B cell (primary cell): ENCODE results near the gene ENTREP3. TPM values are rescaled to one million over a fixed set of nuclear protein-coding genes. Genes with fewer than 3 reads are reported as not detected.

Experiments used
- ATAC-seq: fragments of 200-7000 bp; cut with Tn5 transposase; one replicate; pipeline ENCODE4 v1.10.0; 2021; ENCODE audit warnings: low read depth, mild to moderate bottlenecking, moderate number of reproducible peaks, moderate library complexity
- CTCF ChIA-PET: fragments of 350-600 bp; sonication (Branson Sonifier 250); formaldehyde crosslinking; loops from one replicate; lab custom pipeline; 2021; ENCODE audit warnings: antibody characterized with exemption, inconsistent platforms; lab: Charles Lee
- POLR2A ChIA-PET: fragments of 350-600 bp; sonication (Branson Sonifier 250); formaldehyde crosslinking; loops from one replicate; lab custom pipeline; 2021; ENCODE audit warnings: antibody characterized with exemption; lab: Charles Lee
- DNase-seq: peaks from one replicate; pipeline ENCODE4 v3.0.0; 2013
- H2AFZ ChIP-seq: 2 replicates; pipeline ENCODE4 v1.6.1; 2012; ENCODE audit warnings: mild to moderate bottlenecking, low read depth, low read length; ENCODE audit not compliant: insufficient read depth, poor library complexity, severe bottlenecking
- H3K27ac ChIP-seq, 2 donors: 1 replicate in 1 of 2; 2 replicates in 1 of 2; pipeline ENCODE4 v1.5.1; 2012 to 2013; ENCODE audit warnings: low read length in 2 of 2, mild to moderate bottlenecking in 2 of 2, moderate library complexity in 1 of 2
- H3K27me3 ChIP-seq, 4 experiments: fragments of 200-600 bp in 1 of 4; sonication (generic) in 1 of 4; replicated peaks in 1 of 4; 1 replicate in 2 of 4; 2 replicates in 2 of 4; pipeline versions ENCODE4 v1.6.1 to v1.7.0; 2013 to 2016; ENCODE audit warnings: low read length in 3 of 4, mild to moderate bottlenecking in 2 of 4, mixed read lengths in 1 of 4, moderate library complexity in 1 of 4; ENCODE audit not compliant: insufficient read depth in 4 of 4, control insufficient read depth in 3 of 4; ENCODE audit errors: control extremely low read depth in 1 of 4
- H3K36me3 ChIP-seq, 2 experiments: replicated peaks in 1 of 2; 1 replicate in 1 of 2; 2 replicates in 1 of 2; pipeline versions ENCODE4 v1.6.1 to v1.7.1; 2013; ENCODE audit warnings: low read length in 1 of 2; ENCODE audit not compliant: insufficient read depth in 2 of 2, control insufficient read depth in 1 of 2; ENCODE audit errors: control extremely low read depth in 1 of 2, extremely low read depth in 1 of 2
- H3K4me1 ChIP-seq, 2 donors: fragments of 200-600 bp in 1 of 2; sonication (generic) in 1 of 2; 1 replicate in 1 of 2; 2 replicates in 1 of 2; pipeline versions ENCODE4 v1.5.1 to v1.6.1; 2013 to 2017; ENCODE audit warnings: low read length in 2 of 2; ENCODE audit not compliant: control insufficient read depth in 2 of 2, insufficient read depth in 2 of 2
- H3K4me2 ChIP-seq: replicated peaks from 2 replicates; pipeline ENCODE3; 2012; ENCODE audit warnings: mild to moderate bottlenecking, low read depth, low read length; ENCODE audit not compliant: poor library complexity, severe bottlenecking
- H3K4me3 ChIP-seq, 5 experiments: fragments of 200-600 bp in 1 of 5; sonication (generic) in 1 of 5; 1 replicate in 3 of 5; 2 replicates in 2 of 5; pipeline versions ENCODE4 v1.5.1 to v1.7.0; 2011 to 2016; ENCODE audit warnings: low read length in 4 of 5, mild to moderate bottlenecking in 4 of 5, low read depth in 2 of 5, control low read depth in 1 of 5, moderate library complexity in 1 of 5; ENCODE audit not compliant: insufficient read depth in 1 of 5; ENCODE audit errors: control extremely low read depth in 1 of 5, extremely low read depth in 1 of 5
- H3K79me2 ChIP-seq: fragments of 200-600 bp; sonication (generic); one replicate; pipeline ENCODE4 v1.6.0; 2016; ENCODE audit warnings: low read length; ENCODE audit not compliant: control insufficient read depth, insufficient read depth
- H3K9ac ChIP-seq: fragments of 200-600 bp; sonication (generic); 2 replicates; pipeline ENCODE4 v1.6.1; 2017; ENCODE audit warnings: mild to moderate bottlenecking, low read length, moderate library complexity
- H3K9me3 ChIP-seq, 3 donors: one replicate each; pipeline versions ENCODE4 v1.6.1 to v1.7.1; 2013; ENCODE audit warnings: low read length in 2 of 3; ENCODE audit not compliant: control insufficient read depth in 2 of 3, insufficient read depth in 1 of 3; ENCODE audit errors: control extremely low read depth in 1 of 3
- H4K20me1 ChIP-seq: 2 replicates; pipeline ENCODE4 v1.6.0; 2012; ENCODE audit warnings: mild to moderate bottlenecking, low read length; ENCODE audit not compliant: insufficient read depth, control insufficient read depth, poor library complexity, severe bottlenecking
- H3K27ac Mint-ChIP-seq: one replicate; pipeline ENCODE4 v1.8.0; 2021; ENCODE audit warnings: mixed read lengths
- H3K27me3 Mint-ChIP-seq: one replicate; pipeline ENCODE4 v1.8.0; 2021; ENCODE audit warnings: mixed read lengths
- H3K4me1 Mint-ChIP-seq: one replicate; pipeline ENCODE4 v1.8.0; 2021; ENCODE audit warnings: mixed read lengths
- H3K4me3 Mint-ChIP-seq: one replicate; pipeline ENCODE4 v1.8.0; 2021; ENCODE audit warnings: mixed read lengths
- H3K9me3 Mint-ChIP-seq: one replicate; pipeline ENCODE4 v1.8.0; 2022; ENCODE audit warnings: mixed read lengths; ENCODE audit not compliant: insufficient read depth
- EZH2 ChIP-seq: IDR thresholded peaks from 2 replicates; pipeline ENCODE4 v1.6.1; 2012; ENCODE audit warnings: borderline replicate concordance, low read depth, mild to moderate bottlenecking, moderate library complexity, low read length; ENCODE audit not compliant: insufficient read depth, poor library complexity, severe bottlenecking
- WGBS: methylation state at CpG from one replicate; pipeline ENCODE4 v1.1.5; 2013; ENCODE audit warnings: missing lambda C conversion rate; ENCODE audit not compliant: insufficient coverage; 5-methylcytosine and 5-hydroxymethylcytosine counted together
- intact Hi-C: fragments of 100-400 bp; cut with micrococcal nuclease; formaldehyde crosslinking; loops from one replicate; pipeline ENCODE4 v1.10.0; 2022
- polyA plus RNA-seq: library from polyadenylated mRNA; depleted of rRNA; stranded (reverse); fragments of >200 nt; gene quantifications from 2 replicates; pipeline ENCODE4 v1.2.3, GENCODE V29; 2012
- total RNA-seq, 2 donors: library from RNA; stranded (reverse); fragments of 120-200 nt in 1 of 2; gene quantifications; 1 replicate in 1 of 2; 2 replicates in 1 of 2; pipeline versions ENCODE4 v1.2.3 to v1.2.4, GENCODE V29; 2013 to 2022
- TF ChIP-seq, protein P1 (sequence below): fragments of 200-600 bp; IDR thresholded peaks from one replicate; pipeline ENCODE4 v1.8.0; 2022; ENCODE audit warnings: antibody characterized with exemption, mild to moderate bottlenecking

The ENTREP3 gene
- total and polyA plus RNA-seq, 2 donors (not counting 1 experiment from before 2014, with no cell fraction given): 7.6 to 15.2 TPM

DNA sequence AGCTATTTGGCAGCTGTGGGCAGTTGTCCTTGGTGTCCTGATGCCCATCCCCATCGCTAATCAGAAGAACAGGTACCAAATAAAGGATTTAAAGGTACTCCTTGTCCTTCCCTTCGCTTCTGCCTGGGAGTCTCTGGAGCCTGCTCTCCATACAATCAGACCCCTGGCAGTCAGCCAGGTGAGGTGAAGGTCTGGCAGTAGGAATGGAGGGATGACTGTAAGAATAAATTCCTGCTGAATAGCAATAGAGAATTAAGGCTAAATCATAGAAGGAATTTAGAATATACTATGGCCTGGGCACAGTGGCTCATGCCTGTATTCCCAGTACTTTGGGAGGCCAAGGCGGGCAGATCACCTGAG, 56.8 kb downstream of the ENTREP3 start:
- Histone ChIP-seq H4K20me1 (no peaks in the 10 kb centered on the region), H3K36me3 (no peaks in the 10 kb centered on the region), H3K4me1 (peaks cover 9 to 12% of the 10 kb centered on the region in 2 donors), H2AFZ (no peak overlapping the region), H3K9ac (no peak overlapping the region), H3K9me3 (peaks cover 0 to 3% (median 0%) of the 10 kb centered on the region in 3 donors), H3K27ac (no peak overlapping the region), H3K4me2 (no peak overlapping the region), H3K79me2 (no peaks in the 10 kb centered on the region), H3K27me3 (peaks cover 0 to 13% (median 1%) of the 10 kb centered on the region in 4 experiments), H3K4me3 (no peak overlapping the region)
- H3K4me3 Mint-ChIP-seq: no peak overlapping the region
- peaks cover 17% of the 10 kb centered on the region for H3K4me1 Mint-ChIP-seq
- ChIA-PET CTCF (interaction anchor here (1.2 to 7.7 kb wide), 2 partner anchors 22 to 28 kb away, joined by 3 to 196 read pairs; partner anchors contain the start of genes KRTCAP2 and TRIM46), POLR2A (no interaction called here)
- no peak overlapping the region for H3K27ac Mint-ChIP-seq
- ATAC-seq (no peak), DNase-seq (no peak)
- 100% methylated on average over 1 of the region's 3 CpGs for WGBS
- no peaks in the 10 kb centered on the region for H3K9me3 Mint-ChIP-seq
- TF ChIP-seq, protein P1, sequence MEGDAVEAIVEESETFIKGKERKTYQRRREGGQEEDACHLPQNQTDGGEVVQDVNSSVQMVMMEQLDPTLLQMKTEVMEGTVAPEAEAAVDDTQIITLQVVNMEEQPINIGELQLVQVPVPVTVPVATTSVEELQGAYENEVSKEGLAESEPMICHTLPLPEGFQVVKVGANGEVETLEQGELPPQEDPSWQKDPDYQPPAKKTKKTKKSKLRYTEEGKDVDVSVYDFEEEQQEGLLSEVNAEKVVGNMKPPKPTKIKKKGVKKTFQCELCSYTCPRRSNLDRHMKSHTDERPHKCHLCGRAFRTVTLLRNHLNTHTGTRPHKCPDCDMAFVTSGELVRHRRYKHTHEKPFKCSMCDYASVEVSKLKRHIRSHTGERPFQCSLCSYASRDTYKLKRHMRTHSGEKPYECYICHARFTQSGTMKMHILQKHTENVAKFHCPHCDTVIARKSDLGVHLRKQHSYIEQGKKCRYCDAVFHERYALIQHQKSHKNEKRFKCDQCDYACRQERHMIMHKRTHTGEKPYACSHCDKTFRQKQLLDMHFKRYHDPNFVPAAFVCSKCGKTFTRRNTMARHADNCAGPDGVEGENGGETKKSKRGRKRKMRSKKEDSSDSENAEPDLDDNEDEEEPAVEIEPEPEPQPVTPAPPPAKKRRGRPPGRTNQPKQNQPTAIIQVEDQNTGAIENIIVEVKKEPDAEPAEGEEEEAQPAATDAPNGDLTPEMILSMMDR: no peak
- no peak for TF ChIP-seq EZH2
- intact Hi-C loops: no loop called here
- no peaks in the 10 kb centered on the region for H3K27me3 Mint-ChIP-seq

DNA sequence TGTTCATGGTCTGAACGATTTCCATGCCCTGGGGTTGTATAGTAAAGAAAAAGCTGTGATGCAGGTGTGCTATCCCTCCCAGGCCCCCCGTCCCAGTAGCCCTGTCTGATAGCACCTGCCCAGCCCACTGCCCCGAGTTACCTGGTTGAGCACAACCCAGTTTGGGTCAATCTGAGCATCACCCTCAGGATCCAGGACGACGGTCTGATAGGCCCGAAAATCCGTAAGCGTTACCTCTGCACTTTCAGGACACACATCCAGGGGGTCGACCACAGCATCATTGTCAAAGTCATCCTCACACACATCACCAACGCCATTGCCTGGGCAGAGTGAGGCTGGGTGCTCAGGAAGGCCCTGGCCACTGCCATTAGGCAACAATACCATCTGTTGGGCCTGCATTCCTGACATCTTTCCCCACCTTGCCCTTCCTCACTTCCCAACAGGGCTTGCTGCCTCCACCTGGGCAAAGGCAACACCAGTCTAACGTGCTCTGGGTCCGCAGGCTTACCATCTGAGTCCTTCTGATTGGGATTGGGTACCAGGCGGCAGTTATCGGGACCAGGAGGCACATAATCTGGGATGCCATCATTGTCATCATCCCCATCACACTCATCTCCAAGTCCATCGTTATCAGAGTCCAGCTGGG, 57.3 kb downstream of the ENTREP3 start:
- H3K4me3 ChIP-seq: no peak overlapping the region
- H3K9me3 ChIP-seq: peaks cover 0 to 5% (median 0%) of the 10 kb centered on the region in 3 donors
- peaks cover 14 to 17% of the 10 kb centered on the region in 2 donors for H3K4me1 ChIP-seq
- intact Hi-C loops: no loop called here
- H3K36me3 ChIP-seq: no peaks in the 10 kb centered on the region
- no peak overlapping the region for H3K4me3 Mint-ChIP-seq
- no peaks in the 10 kb centered on the region for H3K27me3 Mint-ChIP-seq
- no peak overlapping the region for H3K4me2 ChIP-seq
- no peak overlapping the region for H3K27ac ChIP-seq
- TF ChIP-seq, protein P1: no peak
- no peak for TF ChIP-seq EZH2
- WGBS: 95% methylated on average over 14 of the region's 15 CpGs
- no peak overlapping the region for H2AFZ ChIP-seq
- H3K9me3 Mint-ChIP-seq: no peaks in the 10 kb centered on the region
- CTCF ChIA-PET: interaction anchor here (1.2 to 7.7 kb wide), 2 partner anchors 22 to 29 kb away, joined by 3 to 196 read pairs; partner anchors contain the start of genes KRTCAP2 and TRIM46
- POLR2A ChIA-PET: no interaction called here
- ATAC-seq: no peak
- H3K9ac ChIP-seq: no peak overlapping the region
- peaks cover 22% of the 10 kb centered on the region for H3K4me1 Mint-ChIP-seq
- no peaks in the 10 kb centered on the region for H3K79me2 ChIP-seq
- H3K27ac Mint-ChIP-seq: no peak overlapping the region
- DNase-seq: no peak
- no peaks in the 10 kb centered on the region for H4K20me1 ChIP-seq
- H3K27me3 ChIP-seq: peaks cover 0 to 18% (median 1%) of the 10 kb centered on the region in 4 experiments
